ENCODE results near the gene PEAR1.

- TF ChIP-seq CTCF (conservative IDR thresholded peaks at IDR 0.05; ENCODE audit: low read length) (no peak), EZH2phosphoT487 (IDR thresholded peaks at IDR 0.05; ENCODE audit: borderline replicate concordance, low read depth, low read length) (no peak)
Observed at GRCh38 chr1:156862997-156863599, 30.4 kb upstream of the PEAR1 start.
